ENCODE results near the gene SLCO4A1.

The SLCO4A1 gene

DNA sequence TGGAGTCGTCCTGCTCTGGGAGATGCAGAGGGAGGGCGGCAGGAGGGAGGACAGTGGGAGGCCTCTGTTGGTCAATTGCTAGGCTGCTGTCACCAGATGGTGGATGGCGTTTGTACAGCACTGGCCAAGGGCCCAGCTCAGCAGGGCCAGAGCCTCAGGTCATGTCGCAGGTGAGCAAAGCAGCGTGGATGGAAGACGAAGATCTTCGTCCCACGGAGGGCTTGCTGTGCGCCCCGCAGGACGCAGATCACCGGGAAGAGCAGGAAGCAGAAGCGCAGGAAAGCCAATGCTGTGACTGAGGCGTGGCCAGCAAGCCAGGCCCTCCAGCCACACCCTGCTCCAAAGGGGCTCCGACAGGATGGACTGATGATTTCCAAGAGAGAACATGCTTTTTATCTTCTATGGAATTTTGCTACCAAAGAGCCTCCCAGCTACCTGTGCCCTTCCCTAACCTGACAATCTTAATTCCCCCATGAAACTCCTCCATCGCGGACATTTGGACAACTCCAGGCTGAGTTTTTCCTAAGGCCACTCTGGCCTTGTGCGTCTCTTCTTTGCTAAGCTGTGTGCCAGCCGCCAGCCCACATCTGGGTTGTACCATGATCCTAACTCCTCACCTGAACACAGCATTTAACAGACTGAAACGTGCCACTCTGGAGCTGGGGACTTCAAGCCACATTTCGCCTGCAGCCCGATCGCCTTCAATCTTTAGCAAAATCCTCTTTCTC, 3.5 kb upstream of the SLCO4A1 start:
- no peak for DNase-seq

DNA sequence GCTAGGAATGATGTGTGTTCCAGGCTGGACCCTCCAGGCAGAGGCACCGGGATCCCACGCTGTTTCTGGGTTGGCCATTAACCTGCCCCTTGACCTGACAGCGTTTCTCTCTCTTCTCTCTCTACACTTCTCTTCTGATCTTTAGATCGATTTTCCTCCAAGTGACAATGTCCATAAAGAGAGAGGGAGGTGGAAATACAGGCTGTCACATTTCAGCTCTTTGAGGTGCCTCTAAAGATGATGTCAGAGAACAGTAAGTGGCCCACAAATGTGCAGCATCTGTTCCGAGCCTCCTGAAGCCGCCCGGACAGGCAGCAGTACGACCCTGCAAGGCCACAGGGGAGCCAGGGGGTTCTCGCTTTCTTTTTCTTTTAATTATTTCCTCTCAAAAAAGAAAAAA, 2.5 kb upstream of the SLCO4A1 start:
- DNase-seq, result no peak

DNA sequence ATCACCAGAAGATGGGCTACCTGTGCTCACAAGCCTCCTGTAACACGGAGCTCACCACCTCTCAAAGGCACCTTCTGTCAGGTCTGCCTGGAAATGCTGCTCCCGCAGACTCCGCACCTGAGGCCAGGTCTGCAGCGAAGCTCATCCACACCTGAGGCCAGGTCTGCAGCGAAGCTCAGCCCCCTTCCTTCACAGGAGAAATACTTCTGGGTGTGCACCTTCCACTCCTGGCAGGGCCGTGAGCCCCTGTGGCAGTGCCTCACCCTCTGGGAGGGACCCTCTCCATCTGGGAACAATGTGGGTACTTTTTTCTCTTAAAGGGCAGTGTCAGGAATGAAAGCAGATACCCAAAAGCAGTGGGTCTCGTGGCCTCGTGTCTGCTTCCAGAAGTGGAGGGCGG, 1.4 kb upstream of the SLCO4A1 start:
- DNase-seq, result no peak

DNA sequence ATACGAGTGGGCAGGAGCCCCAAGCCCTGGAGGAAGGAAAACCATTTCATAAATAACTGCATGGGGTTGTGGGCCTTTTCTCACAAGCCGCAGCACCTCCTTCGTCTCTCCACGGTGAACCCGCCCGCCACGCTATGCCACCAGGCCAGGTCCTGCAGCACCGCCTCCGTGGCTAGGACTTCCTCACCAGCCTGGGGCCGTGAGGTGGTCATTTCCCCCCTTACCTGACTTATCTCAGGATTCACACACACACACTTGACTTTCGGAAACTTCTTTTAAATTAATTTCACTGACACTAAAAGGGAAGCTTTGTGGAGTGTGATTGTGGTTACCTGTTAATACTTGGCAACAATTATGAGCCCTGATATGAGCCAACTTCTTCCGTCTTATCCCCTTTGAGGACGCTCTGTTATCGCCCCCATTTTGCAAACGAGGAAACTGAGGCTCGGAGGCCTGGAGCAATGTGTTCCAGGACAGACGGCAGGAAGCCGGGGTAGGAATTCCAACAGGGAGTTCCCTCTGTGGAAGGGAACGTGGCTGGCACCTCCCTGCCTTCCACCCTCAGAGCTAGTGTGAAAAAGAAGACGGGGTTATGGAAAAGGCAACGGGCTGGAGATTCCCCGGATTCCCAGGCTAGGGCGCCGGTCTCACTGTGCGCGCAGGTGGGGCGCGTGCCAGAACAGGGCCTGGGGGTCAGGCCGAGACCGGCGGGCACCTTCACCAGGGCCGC, 817 bp upstream of the SLCO4A1 start:
- DNase-seq, result no peak

DNA sequence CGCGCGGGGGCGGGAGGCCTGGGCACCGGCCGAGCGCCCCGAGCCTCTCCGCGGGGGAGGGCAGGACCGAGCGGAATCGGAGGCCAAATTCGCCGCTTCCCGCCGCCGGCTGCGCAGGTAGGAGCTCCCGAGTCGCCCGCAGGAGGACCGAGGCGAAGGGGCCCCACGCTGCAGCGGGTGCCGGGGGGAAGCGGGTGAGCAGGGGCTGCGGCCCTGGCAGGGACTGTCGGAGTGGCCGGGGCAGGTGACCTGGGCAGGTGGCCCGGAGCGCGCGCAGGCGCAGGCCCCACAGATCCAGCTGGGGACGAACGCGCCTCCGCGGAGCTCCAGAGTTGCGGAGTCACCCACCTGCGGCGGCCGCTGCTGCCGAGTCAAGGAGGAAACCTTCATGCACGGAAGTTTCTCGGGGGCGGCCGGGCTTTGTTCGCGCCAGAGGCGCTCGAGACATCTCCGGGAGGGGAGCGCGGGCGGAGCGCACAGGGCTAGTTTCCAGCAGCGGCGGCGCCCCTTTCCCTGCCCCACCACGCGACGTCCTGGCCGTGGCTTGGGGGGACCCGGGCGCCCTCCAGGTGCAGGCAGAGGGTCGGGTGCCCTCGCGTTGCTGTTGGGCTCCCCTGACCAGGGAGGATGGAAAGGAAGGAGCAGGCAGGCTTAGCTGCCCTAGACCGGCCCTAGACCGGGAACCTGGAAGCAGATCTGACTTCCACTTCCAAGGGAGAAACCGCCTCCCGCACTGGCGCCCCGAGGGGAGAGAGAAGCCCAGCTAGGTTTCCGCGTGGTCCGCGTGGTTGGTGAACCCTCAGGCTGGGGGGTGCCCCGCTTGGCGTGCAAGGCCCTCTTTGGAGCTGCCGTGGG, 590 bp downstream of the SLCO4A1 start:
- DNase-seq, result no peak

DNA sequence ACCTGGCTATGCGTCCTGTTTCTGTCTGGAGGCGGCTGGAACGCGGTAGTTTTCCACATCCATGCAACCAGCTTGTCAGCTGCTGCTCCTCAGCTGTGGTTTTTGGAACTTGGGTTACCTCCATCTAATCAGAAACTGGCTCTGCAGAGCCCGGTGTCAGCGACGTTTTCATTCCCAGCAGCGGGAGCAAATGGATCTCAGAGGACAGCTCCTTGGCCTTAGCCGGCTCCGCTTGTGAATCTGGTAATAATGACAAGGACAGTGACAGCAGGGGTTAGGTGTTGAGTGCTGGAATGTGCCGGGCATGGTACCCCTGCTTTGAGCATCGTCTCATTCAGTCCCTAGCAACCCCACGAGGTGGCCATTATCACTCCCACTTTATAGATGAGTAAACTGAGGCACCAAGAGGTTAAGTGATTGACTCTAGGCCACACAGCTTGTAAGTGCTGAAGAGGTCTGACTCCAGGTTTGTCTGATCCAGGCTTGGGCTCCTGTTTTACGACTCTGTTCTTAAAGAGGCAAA, 1.3 kb downstream of the SLCO4A1 start:
- no peak for DNase-seq

DNA sequence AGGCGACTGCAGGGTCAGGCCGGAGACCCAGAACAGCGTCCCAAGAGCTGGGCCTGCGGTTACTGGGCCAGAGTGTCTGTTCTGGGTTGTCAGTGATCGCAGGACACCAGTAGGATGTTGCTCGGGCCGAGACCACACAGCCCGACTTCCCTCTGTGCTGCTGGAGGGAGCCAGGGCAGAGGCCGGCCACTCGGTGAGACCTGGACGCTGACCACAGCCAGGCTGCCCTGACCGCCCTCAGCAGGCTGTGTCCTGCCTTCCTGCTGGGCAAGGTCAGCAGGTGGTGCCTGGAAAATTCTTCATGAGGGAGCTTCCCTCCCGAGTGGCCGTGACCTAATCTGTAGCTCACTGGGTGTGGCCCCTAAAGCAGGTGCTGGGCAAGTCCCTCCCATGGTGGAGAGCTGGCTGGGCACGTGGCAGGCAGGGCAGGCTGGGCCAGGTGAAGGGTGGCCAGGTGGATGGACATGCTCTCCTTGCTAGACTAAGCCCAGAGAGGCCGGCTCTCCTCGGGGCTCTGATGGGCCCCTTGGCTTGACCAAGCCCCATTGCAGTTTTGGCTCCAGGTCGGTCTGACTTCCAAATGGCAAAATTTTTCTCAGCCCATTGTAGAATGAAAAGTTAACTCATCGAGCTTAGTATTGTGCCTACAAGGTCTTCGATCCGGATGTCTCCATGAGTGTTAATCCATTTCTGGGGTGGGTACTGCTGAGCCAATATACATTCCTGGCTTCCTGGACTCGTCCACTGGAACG, 1.9 kb downstream of the SLCO4A1 start:
- no peak for DNase-seq

DNA sequence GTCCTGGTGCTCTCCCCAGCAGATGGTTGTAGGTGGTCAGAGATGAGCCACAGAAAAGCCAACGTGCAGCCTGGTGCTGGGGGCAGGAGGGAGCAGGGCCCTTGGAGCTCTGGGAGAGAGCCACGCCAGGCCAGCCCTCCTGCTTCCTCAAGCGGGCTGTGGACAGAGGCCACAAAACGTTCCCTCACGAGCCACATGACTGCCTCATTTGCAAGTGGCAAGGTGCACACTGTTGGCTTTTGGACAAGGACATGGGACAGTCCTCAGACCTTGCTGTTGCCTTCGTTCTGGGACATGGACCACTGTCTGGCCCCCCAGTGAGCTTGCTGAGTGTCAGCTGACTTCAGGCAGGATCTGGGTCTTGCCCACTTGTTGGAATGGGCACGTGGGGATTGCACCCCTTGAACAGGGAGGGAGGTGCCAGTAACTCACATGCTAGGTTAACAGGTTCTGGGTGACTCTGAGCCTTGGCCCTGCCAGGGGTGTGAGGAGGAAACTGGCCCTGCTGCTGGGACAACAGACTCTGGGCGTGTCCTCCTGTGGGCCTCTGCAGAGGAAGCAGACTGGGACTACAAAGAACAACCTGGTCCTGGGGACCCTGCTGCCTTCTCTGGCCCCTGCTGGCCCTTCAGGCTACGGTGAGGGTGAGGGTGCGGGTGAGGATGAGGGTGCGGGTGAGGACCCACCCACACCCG, 2.6 kb downstream of the SLCO4A1 start:
- no peak for DNase-seq

DNA sequence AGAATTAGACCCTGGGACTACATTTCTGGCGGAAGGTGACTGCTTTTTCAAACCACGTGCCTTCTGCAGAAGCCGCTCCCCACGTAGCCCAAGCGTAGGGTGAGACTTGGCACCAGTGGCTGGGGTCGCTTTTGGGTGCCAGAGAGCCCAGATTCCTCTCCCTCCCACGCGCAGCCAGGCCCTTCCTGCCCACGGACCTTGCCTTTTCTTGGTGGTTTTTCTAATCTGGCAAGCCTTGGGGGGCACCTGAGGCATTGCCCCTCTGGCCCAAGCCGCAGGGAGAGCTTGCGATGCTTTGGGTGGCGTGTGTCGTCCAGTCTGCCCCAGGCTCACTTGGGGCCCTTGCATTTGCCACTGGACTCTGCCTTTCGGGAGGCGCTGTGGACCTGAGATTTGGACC, 3.3 kb downstream of the SLCO4A1 start:
- DNase-seq, result no peak

DNA sequence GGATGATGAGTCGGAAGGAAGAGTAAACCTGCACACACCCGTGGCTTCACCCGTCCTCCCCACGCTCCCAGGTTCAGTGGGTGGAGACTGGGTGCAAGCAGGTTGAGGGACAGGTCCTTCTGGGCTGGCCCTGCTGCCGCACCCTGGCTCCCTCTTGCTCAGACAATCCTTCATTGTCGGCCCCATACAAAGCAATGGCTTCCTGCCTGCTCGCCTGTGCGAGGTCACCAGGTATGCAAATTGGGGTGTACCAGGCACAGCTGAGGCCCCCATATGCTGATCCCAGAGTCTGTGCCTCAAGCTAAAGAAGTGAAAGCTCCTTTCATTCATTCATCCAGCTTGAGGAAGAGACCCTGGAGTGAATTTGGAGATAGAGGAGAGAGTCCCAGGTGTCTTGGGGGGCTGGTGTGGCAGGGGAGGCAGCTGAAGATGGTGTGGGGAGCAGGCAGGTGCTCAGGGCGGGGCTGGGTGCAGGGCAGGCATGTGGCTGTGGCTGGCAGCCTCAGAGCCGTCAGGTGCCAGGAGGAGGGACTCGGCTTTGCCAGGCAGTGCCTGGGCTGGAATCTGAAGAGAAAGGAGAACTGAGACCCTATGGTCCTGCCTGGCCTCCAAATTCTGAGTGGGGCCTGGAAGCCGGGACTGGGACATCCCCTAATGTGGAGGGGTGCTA, 4.7 kb downstream of the SLCO4A1 start:
- no peak for DNase-seq

DNA sequence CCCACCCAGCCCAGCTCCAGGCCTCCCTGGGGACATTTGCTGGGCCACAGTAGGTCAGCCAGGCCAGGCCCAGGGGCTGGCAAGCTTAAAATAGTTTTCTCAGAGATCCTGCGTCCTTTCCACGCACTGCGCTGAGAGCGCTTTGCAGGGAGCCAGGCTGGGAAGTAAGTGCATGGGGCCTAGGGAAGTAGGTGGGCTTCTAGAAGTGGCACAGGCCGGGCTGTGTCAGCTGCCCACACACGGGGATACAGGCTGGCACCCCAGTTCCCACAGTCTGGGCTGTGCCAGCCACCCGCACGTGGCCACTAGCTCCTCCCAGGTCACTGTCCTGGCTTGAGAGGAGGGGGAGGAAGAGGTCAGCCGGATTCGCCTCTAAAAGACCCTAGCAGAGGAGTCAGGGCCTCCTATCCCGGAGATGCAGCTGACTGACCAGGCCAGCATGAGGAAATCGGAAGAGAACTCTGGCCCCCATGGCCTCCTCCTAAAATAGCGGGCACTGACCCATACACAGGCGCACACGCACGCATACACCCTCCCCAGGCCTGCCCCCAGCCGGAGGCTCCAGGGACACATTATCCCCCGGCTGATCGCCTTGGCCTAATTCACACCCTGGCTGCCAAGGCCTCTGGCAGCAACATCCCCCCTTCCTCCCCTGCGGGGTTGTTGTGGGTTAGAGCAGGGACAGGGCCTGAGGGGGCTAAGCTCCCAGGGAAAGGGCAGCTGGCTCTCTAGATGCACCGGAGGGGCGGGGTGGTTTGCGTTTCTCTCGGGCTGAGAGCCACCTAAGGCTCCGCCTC, 5.4 kb downstream of the SLCO4A1 start:
- no peak for DNase-seq

DNA sequence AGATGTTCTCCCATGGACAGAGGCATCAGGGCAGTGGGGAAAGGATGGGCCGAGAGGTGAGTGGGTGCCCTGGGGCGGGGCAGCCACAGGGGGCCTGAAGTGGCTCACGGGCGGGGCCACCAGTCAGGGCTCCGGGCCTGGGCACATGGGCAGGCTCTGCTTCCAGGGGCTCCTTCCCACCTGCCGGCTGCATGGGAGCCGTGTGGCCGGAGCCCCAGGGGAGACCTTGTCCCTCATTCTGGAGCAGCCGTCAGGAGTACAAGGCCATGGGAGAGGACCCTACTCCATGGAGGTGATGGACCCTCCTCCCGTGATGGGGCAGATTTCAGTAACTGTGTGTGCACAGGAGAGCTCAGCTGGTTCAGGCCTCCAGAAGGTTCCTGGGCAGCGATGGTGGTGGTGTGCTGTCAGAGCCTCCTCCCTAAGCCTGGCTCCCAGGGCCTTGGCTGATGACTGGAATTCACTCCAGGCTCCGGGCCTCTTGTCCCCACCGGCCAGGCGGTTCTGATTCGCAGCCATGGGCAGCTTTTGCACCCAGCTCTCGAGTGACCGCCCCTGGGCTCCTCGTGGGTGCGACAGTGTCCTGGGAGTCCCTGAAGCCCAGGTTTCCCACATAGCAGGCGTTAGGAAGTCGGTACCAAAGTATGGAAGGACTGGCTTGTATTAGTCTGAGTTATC, 6.2 kb downstream of the SLCO4A1 start:
- no peak for DNase-seq

DNA sequence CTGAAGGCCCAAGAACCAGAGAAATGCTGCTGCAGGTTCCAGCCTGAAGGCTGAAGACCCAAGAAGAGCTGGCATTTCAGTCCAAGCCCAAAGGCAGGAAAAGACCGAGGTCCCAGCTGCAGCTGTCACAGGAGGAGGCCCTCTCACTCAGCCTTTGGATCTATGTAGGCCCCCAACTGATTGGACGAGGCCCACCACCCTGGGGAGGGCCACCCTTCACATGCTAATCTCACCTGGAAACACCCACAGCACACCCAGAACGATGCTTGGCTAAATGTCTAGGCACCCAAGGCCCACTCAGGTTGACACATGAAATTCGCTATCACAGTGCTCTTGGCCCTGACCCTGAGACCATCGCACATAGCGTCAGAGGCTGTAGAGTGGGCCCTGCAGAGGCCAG, 6.8 kb downstream of the SLCO4A1 start:
- DNase-seq, result no peak

DNA sequence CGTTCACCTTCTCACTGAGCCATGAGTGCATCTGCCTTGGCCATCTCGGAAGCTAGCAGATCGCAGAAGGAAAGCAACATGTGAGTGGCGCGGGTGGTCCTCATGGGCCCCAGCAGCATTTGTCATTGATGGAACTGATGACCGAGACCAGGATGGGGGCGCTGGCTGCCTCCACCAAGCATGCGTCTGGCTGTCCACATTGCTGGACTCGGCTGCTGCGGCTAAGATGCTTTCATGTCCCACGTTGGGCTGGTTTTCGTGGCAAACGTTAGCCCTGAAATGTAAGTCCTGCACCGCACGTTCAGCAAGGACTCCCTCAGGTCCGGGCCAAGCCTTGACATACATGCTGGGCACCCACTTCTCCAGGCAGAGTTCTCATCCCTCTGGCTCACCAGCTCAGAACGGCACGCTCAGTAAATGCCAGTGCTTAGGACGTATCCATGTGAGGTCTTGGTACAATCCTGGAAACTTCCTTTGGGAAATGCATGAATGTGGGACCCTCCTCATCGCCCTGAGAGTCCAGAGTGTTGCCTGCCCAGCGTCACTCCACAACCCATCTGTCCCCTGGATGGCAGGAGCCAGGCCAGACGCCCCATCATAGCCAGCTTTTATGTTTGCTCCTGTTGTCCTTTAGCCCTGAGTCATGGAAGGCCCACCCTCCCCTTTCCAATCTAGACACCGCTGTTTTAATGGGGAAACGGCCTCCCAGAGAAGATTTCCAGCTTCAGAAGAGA, 8.4 kb downstream of the SLCO4A1 start:
- DNase-seq, result no peak

DNA sequence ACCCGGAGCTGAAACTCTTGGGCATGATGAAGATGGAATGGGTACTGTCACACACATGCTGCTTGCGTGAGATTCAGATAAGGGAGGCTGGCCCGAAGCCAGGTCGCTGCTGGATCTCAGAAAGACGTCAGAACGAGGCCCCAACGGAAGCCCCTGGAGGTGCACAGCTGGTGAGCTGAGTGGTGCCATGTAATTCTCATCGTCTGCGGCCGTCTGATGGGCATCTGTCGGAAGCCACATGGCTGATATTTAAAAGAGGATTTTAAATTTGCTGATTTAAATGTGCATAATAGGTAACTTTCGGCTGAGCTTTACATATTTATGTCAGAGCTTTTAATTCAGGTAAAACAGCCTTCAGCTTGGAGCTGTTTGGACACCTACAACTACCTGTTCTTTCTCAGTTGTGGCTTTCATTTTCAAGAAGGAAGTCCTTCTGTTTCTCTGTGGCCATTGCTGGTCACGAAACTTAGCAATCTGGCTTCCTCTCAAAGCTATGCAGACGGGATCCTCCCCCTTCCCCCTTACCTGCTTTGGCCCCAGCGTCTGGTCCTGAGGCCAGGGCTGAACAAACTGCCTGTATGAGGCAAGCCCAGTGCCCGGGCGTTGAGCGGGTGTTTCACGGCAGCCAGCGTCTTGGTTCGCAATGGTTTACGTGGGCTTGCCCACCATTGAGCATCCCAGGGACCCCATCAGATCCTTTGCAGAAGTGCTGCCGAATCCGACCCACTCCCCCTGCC, 9.2 kb downstream of the SLCO4A1 start:
- no peak for DNase-seq

DNA sequence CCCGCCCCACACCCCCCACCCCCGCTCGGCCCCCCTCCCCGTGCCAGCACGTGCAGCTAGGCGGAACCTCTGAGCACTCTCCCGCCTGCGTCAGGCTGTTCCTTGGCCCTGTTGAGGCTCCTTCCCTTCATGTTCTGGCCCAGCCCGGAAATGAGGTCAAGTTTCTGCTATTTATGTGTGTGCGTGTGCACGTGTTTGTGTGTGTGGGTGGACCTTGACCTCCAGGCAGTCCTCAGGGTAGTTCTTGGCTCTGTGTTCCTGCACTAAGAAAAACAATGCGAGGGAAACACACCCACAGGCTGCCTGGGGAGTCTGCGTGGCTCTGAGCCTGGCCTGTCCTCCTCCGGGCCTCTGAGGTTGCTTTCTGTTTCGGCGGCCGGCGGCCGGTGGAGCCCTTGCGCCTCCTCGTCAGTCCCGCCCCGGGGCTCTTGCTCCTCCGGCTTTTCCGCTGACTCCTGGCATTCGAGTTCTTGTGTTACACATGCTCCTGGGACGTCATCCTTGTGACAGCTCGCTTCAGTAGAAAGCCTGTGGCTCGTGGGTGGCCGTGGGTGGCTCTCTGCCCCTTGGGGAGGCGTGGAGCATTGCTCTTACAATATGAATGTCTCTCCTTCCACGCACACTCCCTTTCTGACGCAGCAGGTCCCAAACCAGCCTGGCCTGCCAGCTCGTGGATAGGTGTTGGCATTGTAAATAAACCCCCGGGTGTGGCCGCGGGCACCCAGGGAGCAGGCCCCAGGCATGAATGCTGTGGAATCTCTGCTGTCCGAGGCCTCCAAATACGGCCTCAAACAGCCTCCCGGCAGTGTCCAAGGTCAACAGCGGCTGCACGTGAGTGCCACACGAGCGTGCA, 10.0 kb downstream of the SLCO4A1 start:
- DNase-seq, result no peak

DNA sequence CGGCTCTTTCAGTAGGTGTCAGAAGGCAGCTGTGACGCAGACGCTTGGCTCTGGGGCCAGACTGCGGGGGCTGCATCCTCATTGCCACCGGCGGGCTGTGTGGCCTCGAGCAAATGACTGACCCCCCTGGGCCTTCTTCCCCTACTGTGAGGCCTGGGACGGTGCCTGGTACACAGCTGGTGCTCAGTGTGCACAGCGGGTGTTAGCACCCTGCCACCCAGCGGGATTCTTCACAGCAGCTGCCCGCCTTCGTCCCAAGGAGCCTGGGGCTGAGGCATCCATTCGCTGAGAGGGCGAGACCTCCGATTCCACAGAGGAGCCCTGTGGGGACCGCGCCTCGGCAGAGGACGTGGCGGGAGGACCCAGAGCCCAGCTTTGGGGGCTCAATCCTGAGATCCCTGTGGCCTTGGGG, 10.6 kb downstream of the SLCO4A1 start:
- no peak for DNase-seq

DNA sequence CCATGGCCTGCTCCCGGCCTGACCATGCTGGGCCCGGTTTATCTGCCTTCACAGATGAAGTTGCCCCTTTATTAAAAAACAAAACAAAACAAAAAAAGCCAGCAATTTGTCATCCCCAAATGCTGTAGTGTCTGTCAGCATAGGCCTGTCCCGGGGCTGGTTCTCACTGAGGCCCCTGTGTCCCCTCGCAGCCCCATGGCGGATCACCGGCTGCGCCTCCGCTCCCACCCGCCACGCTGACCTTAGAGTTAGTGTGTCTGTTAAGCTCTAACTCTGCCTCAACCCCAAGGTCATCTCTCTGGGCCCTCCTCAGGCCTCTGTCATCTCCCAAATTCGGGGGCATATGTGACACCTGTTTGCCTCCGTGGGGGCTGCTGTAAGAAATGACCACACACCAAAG, 11.1 kb downstream of the SLCO4A1 start:
- DNase-seq, result no peak

All from cerebellar nuclear complex (tissue), 1 donor.